ENCODE data around the gene SEPTIN8. TPM values are rescaled to one million over a fixed set of nuclear protein-coding genes. Genes with fewer than 3 reads are reported as not detected.

Gene SEPTIN8
- 24.5 TPM for polyA plus RNA-seq (2012; ENCODE audit: insufficient read length, low read depth)

GRCh38 chr5:132777209-132778069 is at the start of gene SEPTIN8:
SEPTIN8 (minus strand) TSS chr5:132777239; CDS start chr5:132777137, 102 bp downstream.
- 0 out of 2 replicates have a peak, but pooled peaks have one; percentile 32 for TF ChIP-seq TAF1 (IDR thresholded peaks at IDR 0.05; ENCODE audit: borderline replicate concordance, insufficient read depth, low read length)
- no peak for TF ChIP-seq REST (IDR thresholded peaks at IDR 0.05; ENCODE audit: insufficient read depth in 1 of 2, low read depth in 2 of 2, low read length in 2 of 2)

- no peak for TF ChIP-seq TAF1 (IDR thresholded peaks at IDR 0.05; ENCODE audit: borderline replicate concordance, insufficient read depth, low read length)
- no peak for TF ChIP-seq FOXP2 (optimal IDR thresholded peaks at IDR 0.05; ENCODE audit: borderline replicate concordance, extremely low read depth, extremely low read length, insufficient read depth)
- TF ChIP-seq POLR2AphosphoS5 (IDR thresholded peaks at IDR 0.05; ENCODE audit: low read depth, low read length), result no peak
- TF ChIP-seq SIN3A (IDR thresholded peaks at IDR 0.05; ENCODE audit: borderline replicate concordance, insufficient read depth, low read length), result no peak
- TF ChIP-seq REST (IDR thresholded peaks at IDR 0.05; ENCODE audit: insufficient read depth in 1 of 2, low read depth in 2 of 2, low read length in 2 of 2), result no peak
Measured at GRCh38 chr5:132826424-132827082, 49.5 kb upstream of the SEPTIN8 start.

GRCh38 chr5:132825834-132826391 is 48.9 kb upstream of the SEPTIN8 start:
- no peak for TF ChIP-seq SIN3A (IDR thresholded peaks at IDR 0.05; ENCODE audit: borderline replicate concordance, insufficient read depth, low read length)
- no peak for TF ChIP-seq FOXP2 (optimal IDR thresholded peaks at IDR 0.05; ENCODE audit: borderline replicate concordance, extremely low read depth, extremely low read length, insufficient read depth)
- no peak for TF ChIP-seq POLR2AphosphoS5 (IDR thresholded peaks at IDR 0.05; ENCODE audit: low read depth, low read length)
- no peak for TF ChIP-seq REST (IDR thresholded peaks at IDR 0.05; ENCODE audit: insufficient read depth in 1 of 2, low read depth in 2 of 2, low read length in 2 of 2)
- TF ChIP-seq TAF1 (IDR thresholded peaks at IDR 0.05; ENCODE audit: borderline replicate concordance, insufficient read depth, low read length), result no peak

GRCh38 chr5:132825033-132825833 is 48.2 kb upstream of the SEPTIN8 start:
- TF ChIP-seq POLR2AphosphoS5 (IDR thresholded peaks at IDR 0.05; ENCODE audit: low read depth, low read length) (no peak), SIN3A (IDR thresholded peaks at IDR 0.05; ENCODE audit: borderline replicate concordance, insufficient read depth, low read length) (no peak), FOXP2 (optimal IDR thresholded peaks at IDR 0.05; ENCODE audit: borderline replicate concordance, extremely low read depth, extremely low read length, insufficient read depth) (no peak), REST (IDR thresholded peaks at IDR 0.05; ENCODE audit: insufficient read depth in 1 of 2, low read depth in 2 of 2, low read length in 2 of 2) (no peak), TAF1 (IDR thresholded peaks at IDR 0.05; ENCODE audit: borderline replicate concordance, insufficient read depth, low read length) (no peak)

All from PFSK-1 (cell line).